HG02642 (cell line): ENCODE measurements around the gene OPCML.

Experiments used
- ATAC-seq: cut with Tn5 transposase; IDR thresholded peaks from one replicate; pipeline ENCODE4 v1.9.1; 2021; ENCODE audit warnings: mild to moderate bottlenecking; ENCODE audit not compliant: unreplicated experiment, poor library complexity

OPCML gene

GRCh38 chr11:133206313-133207005 lies 325.8 kb downstream of the OPCML start:
- ATAC-seq = no peak

GRCh38 chr11:133204158-133204557 lies 328.1 kb downstream of the OPCML start:
- ATAC-seq = no peak

DNA sequence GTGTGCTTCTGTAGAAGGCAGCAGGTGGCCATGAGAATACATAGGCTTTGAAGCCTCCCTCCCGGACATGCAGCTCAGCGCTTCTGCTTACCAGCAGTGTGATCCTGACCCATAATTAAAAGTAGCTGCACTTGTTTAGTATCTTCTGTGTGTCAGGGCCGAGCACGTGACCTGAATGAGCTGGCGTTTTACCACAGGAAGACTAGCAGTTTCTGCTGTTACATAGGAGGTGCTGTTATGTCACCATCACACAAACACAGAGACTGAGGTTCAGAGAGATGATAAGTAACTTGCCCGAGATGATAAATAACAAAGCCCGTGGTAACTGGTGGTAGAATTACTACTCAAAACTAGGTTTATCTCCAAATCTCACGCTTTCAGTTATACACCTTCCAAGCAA lies 329.5 kb downstream of the OPCML start:
- no peak for ATAC-seq

GRCh38 chr11:133198438-133198837 lies 333.9 kb downstream of the OPCML start:
- ATAC-seq = no peak

DNA sequence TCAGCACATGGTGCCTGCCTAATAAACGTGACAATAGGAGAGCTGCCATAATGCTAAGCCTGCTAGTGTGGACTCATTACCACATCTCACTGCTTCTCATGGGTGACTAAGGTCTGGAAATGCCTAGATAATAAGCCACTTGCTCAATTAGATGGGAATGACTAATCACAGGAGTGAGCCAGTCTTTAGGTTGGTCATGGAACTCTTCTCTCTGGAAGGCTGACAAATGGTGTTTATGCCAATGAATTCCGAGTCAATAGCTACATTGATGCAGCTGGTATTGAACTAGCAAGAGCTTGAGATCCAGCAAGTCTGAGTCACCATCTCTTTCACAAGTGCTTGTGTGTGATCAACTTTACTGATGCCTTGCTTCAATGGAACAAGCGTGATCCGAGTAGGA lies 334.9 kb downstream of the OPCML start:
- no peak for ATAC-seq

DNA sequence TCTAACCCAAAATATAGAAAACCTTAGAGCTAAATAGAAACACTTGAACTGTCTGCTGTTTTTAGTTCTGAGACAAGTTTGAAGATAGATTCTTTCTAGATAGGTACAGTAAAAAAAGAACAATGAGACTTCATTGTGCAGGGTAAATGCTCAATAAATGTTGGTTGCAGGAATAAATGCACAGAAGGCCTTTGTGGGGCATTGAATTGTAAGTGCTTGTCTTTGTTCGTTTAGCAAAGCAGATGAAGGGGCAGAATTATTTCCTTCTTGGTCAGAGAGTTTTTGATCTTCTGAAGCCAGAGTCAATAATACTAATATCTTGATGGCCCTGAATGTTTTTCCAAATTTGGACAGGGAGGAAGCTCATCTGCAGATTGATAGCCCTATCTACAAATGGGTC lies 340.4 kb downstream of the OPCML start:
- no peak for ATAC-seq

GRCh38 chr11:133181667-133182066 lies 350.6 kb downstream of the OPCML start:
- ATAC-seq = no peak

DNA sequence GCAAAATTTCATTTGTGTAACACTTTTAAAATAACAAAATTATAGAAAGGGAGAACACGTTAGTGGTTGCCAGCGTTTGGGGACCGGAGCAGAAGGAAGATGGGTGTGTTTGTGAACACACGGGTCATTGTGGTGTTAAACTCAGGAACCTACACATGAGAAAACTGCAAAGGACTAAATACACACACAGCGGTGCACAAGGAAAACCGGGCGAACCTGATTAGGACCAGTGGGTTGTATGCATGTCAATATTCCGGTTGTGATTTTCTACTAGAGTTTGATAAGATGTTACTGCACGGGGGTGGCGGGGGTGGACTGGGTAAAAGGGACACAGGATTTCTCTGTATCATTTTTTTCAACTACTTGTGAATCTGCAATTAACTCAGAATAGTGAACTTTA lies 351.2 kb downstream of the OPCML start:
- no peak for ATAC-seq

DNA sequence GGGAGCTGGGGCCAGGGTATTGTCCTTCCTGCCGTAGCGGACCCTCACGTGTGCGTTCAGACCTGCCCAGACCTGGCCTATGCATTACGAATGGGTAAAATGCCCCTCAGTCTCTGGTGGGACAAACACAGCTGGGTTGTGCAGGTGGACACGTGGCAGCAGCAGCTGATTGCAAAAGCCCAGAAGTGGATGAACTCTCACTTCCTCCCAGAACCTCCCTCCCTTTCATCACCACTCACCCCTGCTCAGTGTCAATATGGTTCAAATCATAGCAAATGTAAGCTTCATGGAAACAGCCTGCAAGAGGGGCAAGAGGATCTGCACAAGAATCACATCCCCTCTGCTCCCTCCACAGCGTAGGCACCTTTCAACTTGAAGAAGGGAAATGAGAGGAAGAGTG lies 352.1 kb downstream of the OPCML start:
- no peak for ATAC-seq

GRCh38 chr11:133176748-133177147 lies 355.6 kb downstream of the OPCML start:
- ATAC-seq = no peak

- ATAC-seq = peak; percentile 70
Observed at GRCh38 chr11:133175103-133175502, 357.2 kb downstream of the OPCML start.

DNA sequence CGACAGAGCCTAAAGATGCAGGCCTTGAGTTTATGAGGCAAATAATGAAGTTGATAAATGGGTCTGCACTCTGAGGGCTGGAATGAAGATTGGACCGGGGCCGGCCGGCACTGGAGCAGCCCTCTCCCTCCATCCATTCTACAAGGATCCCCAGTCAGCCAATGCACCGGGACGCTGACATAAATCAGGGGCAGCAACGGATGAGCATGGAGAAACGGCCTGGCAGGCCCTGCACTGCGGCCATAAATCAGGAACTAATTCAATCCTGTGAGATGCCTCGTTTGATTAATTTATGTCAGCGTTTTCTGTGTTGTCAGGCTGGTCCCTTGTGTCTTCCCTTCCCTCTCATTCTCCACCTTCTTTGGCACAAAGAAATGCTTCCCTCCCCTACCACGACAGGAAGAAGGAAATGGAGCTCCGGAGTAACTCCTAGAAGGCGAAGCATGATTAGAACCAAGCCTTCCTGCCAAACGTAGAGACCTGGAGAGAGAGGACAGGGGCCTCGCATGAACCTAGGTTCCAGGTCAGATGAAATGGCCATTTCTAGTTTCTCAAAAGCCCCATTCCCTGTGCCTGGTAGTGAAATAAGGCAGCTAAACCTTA lies 358.4 kb downstream of the OPCML start:
- ATAC-seq = no peak

GRCh38 chr11:133172349-133172748 lies 360.0 kb downstream of the OPCML start:
- peak; percentile 62 for ATAC-seq

- ATAC-seq = no peak
Observed at GRCh38 chr11:133171374-133171773, 360.9 kb downstream of the OPCML start.

DNA sequence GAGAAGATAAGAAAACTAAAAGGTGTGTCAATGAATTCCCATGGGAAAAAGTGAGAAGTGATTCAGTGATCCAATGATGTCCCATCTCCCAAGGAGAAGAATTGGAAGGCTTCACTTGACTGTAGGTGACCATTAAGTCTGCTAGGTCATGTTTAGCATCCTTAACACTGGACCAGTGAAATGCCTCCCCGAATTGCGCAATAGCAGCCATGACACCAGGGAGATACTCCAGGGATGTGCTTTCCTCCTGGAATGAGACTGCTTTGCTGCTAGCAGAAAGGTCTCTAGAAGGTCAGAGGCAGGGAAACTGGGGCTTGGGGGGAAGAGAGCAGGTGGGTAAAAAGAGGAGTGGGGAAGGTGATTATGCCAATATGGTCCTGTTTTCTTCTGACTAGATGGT lies 364.3 kb downstream of the OPCML start:
- ATAC-seq = no peak

GRCh38 chr11:133166662-133167061 lies 365.6 kb downstream of the OPCML start:
- no peak for ATAC-seq

- no peak for ATAC-seq
Observed at GRCh38 chr11:133164986-133165385, 367.3 kb downstream of the OPCML start.

DNA sequence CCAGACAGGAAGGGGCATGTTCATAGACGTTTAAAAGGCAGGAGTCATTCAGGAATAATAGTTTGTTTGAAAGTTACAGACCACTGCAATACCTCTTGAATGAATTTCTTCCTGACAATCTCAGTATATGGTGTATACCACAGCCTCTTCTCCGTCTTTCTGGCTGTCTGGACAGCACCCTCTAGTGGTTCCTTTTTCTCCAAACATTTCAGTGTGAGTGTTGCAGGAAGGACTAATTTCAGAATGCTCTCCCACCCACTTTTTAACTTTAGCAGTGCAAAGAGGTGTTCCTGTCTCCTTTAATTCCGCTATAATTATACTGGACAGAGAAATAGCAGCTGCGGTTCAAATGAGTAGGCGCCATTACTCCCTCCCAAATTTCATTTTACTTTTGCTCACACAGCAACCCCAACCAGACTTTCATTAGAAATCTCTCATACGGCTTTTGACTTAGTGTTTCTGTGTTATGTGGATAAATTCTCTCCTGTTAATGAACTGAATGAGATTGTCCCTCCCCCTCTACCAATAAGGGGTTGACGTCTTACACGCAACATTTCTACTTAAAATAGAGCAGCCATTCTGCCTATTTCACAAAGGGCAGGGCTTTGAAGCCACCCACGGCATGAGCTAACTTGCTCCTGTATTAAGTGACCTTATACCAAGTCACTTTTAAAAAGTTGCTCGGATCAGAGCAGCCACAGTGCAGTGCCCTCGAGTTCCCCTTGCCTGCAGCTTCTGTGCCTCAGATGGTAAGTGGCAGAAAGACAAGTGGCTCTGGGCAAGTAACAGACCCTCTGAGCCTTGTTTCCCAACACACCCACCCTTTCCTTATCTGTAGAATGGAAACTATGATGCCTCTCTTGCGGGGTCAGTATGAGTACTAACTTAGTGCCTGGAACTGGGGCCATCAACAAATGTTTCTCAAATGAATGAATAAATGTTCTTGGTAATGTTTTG lies 368.6 kb downstream of the OPCML start:
- no peak for ATAC-seq

DNA sequence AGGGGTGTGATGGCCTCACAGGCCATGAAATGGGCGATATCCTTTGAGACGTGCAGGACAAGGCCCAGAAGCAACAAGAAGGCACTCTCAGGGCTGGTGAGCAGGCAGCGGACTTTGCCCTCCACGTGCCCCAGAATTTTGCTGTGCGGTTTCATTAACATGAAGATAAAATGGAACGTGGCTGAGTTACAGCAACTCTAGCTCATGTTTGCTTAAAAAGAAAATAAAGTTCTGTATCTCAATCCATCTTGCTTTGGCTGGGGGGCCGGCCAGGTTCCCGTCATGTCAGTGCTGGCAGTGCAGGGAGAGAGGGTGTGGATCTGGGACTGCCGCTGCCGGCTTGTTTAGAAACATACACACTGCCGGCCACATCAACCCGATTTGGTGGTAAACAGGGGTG lies 370.1 kb downstream of the OPCML start:
- ATAC-seq = no peak

DNA sequence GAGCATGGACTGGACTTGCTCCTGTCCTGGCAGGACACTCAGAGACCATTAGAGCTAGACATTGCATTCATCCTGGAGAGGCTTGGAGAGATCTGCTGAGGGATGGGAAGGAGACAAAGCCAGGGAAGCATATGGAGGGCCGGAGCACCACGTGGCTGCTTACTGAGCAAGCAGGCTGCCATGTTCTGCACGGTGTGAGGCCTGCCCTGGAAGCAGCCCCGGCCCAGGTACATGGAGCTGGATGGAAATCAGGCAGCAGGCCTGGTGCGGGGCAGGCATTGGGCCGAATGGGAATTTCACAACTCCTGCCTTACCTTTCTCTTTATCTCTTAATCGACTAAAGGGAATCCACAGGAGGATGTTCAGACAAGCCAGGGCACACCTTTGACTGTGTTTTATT lies 371.5 kb downstream of the OPCML start:
- no peak for ATAC-seq
